Stimulated activated CD4-positive, alpha-beta T cell treated with anti-CD3 and anti-CD28 coated beads, Interleukin-15, amount 100 ng/mL, for 24 hours (primary cell): ENCODE data around the gene PATL2.
"Not testable (repeated sequence)": the region's sequence is repeated elsewhere in the genome, so short reads cannot be mapped to it uniquely, and the experiment has no call there.

Experiments used
- DNase-seq: peaks from one replicate; pipeline ENCODE4 v3.0.0-alpha.2; 2020

PATL2 gene

DNA sequence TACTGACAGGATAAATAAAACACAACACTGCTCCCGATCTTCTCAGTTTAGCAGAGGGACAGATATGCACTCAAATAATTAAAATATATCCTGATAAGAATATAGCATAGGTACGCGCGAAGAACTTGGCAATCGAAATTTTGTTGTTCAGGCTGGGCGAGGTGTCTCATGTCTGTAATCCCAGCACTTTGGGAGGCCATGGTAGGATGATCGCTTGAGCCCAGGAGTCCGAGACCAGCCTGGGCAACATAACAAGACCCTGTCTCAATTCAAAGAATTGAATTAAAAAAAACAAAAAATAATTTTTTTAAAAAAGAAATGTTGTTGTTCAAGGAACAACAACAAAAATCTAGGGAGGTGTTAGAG lies 7.8 kb upstream of the PATL2 start:
- no peak for DNase-seq

DNA sequence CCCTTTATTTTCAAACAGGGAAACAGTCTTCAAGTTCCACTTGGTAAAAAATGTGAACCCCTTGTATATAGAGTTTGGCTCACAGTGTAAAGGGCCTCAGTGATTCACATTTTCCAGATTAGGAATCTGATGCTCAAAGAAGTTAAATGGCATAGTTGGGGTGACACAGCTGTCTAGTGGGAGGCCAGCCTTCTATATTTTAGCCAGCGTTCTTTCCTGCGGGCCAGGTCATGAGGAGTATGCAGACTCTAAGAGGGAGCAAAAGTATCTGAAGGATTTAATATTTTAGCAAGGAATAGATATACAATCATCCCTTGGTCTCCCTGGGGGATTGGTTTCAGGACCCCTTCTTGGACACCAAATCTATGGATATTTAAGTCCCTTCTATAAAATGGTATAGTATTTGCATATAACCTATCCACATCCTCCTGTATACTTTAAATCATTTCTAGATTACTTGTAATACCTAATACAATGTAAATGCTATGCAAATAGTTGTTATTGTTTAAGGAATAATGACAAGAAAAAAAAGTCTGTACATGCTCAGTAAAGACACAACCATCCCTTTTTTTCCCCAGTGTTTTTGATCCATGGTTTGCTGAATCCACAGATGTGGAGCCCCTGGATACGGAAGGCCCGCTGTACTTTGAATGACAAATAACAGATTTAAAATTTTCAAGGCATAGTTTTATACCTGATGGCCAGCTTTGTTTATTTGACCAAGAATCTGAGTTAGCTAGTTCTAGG lies 7.2 kb upstream of the PATL2 start:
- DNase-seq, result no peak

DNA sequence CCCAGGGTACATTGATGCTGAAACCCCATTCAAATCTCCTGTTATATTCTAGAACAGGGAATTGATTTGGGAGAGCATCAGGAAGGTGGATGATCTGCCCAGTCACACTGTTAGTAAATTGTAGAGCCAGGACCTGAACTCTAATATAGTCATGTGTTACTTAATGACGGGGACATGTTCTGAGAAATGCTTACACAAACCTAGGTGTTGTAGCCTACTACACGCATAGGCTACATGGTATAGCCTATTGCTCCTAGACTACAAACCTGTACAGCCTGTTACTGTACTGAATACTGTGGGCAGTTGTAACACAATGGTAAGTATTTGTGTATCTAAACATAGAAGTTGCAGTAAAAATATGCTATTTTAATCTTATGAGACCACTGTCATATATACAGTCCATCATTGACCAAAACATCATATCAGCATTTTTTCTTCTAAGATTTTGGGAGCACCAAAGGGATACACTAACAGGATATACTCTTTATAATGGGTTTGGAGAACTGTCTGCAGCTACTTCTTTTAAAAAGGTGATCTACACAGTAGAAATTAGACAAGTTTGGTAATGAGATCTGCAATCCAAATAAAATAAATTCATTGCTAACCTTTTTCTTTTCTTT lies 6.0 kb upstream of the PATL2 start:
- no peak for DNase-seq

GRCh38 chr15:44715797-44716334 lies 4.7 kb upstream of the PATL2 start:
- no peak for DNase-seq

DNA sequence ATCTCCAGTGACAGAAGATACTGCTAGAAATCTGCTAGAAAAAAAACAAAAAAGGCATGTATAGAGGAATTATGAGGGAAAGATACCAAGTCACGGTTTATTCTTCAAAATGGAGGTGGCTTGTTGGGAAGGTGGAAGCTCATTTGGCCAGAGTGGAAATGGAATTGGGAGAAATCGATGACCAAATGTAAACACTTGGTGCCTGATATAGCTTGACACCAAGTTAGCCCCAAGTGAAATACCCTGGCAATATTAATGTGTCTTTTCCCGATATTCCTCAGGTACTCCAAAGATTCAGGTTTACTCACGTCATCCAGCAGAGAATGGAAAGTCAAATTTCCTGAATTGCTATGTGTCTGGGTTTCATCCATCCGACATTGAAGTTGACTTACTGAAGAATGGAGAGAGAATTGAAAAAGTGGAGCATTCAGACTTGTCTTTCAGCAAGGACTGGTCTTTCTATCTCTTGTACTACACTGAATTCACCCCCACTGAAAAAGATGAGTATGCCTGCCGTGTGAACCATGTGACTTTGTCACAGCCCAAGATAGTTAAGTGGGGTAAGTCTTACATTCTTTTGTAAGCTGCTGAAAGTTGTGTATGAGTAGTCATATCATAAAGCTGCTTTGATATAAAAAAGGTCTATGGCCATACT lies 4.1 kb upstream of the PATL2 start:
- DNase-seq, result no peak

DNA sequence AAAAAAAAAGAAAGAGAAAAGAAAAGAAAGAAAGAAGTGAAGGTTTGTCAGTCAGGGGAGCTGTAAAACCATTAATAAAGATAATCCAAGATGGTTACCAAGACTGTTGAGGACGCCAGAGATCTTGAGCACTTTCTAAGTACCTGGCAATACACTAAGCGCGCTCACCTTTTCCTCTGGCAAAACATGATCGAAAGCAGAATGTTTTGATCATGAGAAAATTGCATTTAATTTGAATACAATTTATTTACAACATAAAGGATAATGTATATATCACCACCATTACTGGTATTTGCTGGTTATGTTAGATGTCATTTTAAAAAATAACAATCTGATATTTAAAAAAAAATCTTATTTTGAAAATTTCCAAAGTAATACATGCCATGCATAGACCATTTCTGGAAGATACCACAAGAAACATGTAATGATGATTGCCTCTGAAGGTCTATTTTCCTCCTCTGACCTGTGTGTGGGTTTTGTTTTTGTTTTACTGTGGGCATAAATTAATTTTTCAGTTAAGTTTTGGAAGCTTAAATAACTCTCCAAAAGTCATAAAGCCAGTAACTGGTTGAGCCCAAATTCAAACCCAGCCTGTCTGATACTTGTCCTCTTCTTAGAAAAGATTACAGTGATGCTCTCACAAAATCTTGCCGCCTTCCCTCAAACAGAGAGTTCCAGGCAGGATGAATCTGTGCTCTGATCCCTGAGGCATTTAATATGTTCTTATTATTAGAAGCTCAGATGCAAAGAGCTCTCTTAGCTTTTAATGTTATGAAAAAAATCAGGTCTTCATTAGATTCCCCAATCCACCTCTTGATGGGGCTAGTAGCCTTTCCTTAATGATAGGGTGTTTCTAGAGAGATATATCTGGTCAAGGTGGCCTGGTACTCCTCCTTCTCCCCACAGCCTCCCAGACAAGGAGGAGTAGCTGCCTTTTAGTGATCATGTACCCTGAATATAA lies 2.2 kb upstream of the PATL2 start:
- no peak for DNase-seq

DNA sequence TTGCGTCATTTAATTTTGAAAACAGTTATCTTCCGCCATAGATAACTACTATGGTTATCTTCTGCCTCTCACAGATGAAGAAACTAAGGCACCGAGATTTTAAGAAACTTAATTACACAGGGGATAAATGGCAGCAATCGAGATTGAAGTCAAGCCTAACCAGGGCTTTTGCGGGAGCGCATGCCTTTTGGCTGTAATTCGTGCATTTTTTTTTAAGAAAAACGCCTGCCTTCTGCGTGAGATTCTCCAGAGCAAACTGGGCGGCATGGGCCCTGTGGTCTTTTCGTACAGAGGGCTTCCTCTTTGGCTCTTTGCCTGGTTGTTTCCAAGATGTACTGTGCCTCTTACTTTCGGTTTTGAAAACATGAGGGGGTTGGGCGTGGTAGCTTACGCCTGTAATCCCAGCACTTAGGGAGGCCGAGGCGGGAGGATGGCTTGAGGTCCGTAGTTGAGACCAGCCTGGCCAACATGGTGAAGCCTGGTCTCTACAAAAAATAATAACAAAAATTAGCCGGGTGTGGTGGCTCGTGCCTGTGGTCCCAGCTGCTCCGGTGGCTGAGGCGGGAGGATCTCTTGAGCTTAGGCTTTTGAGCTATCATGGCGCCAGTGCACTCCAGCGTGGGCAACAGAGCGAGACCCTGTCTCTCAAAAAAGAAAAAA lies 1.4 kb upstream of the PATL2 start:
- peak; percentile 77 for DNase-seq

- DNase-seq, result peak; percentile 72
Measured at GRCh38 chr15:44711743-44712345, 721 bp upstream of the PATL2 start.

DNA sequence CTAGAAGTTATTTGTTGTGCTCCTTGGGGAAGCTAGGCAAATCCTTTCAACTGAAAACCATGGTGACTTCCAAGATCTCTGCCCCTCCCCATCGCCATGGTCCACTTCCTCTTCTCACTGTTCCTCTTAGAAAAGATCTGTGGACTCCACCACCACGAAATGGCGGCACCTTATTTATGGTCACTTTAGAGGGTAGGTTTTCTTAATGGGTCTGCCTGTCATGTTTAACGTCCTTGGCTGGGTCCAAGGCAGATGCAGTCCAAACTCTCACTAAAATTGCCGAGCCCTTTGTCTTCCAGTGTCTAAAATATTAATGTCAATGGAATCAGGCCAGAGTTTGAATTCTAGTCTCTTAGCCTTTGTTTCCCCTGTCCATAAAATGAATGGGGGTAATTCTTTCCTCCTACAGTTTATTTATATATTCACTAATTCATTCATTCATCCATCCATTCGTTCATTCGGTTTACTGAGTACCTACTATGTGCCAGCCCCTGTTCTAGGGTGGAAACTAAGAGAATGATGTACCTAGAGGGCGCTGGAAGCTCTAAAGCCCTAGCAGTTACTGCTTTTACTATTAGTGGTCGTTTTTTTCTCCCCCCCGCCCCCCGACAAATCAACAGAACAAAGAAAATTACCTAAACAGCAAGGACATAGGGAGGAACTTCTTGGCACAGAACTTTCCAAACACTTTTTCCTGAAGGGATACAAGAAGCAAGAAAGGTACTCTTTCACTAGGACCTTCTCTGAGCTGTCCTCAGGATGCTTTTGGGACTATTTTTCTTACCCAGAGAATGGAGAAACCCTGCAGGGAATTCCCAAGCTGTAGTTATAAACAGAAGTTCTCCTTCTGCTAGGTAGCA lies 657 bp downstream of the PATL2 start:
- DNase-seq, result peak; percentile 60

DNA sequence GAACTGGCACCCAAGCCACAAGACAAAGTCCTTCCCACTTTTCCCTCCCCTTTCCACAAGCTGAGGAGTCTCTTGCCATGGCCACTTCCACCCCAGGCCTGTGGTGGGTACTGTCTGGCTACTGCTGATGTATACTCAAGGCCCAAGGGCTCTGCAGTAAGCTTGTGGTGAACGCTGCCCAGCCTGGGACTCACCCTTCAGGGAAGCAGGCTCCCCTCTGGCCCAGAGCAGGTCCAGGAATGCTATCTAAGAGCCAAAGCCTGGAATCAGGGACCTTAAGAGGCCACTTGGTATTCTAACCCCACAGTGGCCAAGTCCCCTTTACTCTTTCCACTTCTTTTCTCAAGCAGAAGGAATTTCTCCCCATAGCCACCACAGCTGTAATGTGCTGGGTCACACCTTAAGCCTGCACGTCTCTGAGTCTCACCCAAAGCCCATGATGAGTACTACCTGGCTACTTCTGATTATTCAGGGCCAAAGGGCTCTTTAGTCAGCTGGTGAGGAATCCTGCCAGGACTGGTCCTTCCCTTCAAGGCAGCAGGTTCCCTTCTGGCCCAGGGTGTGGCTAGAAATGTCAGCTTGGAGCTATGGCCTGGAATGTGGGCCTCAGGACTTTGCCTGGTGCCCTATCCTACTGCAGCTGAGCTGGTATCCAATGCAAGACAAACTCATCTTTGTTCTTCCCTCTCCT lies 4.0 kb downstream of the PATL2 start:
- no peak for DNase-seq

DNA sequence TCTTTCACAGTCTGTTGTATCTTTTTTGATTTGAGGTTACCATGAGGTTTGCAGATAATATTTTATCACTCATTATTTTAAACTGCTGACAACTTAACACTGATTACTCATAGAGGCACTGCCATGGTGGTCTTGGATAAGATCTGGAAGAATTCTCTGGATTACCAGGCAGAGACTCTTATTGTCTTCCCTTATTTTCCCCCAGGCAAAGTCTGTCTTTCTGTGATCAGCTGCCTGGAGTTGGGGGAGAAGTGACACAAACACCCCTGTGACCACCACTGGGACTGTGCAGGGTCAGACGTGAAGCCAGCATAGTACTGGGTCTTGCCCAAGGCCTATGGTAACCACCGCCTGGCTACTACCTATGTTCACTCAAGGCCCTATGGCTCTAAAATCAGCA lies 4.7 kb downstream of the PATL2 start:
- no peak for DNase-seq

DNA sequence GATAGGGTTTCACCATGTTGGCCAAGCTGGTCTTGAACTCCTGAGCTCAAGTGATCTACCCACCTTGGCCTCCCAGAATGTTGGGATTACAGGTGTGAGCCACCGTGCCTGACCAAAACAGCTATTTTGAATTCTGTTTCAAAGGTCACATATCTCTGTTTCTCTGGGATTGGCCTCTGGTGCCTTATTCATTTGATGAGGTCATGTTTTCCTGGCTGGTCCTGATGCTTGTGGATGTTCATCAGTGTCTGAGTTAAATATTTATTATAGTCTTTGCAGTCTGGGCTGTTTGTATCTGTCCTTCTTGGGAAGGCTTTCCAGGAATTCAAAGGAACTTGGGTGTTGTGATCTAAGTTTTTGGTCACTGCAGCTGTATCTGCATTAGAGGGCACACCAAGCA lies 5.1 kb downstream of the PATL2 start:
- DNase-seq, result no peak

- not testable (repeated sequence) for DNase-seq
Measured at GRCh38 chr15:44700676-44701075, 10.4 kb downstream of the PATL2 start.

GRCh38 chr15:44698641-44699040 lies 12.5 kb downstream of the PATL2 start:
- DNase-seq, result no peak

DNA sequence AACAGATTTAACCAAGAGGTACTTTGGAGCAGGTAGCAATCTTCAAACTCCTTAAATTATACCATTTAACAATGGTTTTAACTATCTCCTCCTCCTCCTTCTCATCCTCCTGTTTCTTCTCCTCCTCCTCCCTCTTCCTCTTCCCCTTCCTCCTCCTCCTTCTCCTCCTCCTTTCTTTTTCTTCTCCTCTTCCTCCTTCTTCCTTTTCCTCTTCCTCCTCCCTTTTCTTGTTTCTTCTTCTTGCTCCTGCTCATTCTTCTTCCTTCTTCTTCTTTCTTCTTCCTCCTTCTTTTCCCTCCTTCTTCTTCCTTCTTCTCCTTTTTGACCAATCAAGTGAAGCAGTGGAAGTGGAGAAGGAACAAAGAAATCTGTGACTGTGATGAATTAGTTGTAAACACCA lies 14.1 kb downstream of the PATL2 start:
- DNase-seq, result no peak

DNA sequence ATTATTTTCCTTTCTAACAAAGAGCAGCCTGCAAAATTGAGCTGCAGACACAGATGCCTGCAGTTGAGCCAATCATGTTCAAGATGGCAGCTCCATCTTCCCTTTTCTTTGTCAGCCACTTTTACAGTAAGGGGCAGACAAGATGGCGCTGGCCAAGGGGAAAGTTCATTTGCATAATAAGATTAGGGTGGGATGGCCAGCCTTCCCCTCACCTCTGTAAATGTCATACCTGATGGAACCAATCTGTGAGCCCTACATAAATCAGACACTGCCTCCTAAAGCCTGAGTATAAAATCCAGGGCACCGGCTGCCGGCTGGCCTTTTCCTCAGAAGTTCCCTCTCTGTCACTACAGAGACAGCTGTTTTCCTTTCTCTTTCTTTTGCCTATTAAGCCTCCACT lies 15.8 kb downstream of the PATL2 start:
- DNase-seq, result no peak

DNA sequence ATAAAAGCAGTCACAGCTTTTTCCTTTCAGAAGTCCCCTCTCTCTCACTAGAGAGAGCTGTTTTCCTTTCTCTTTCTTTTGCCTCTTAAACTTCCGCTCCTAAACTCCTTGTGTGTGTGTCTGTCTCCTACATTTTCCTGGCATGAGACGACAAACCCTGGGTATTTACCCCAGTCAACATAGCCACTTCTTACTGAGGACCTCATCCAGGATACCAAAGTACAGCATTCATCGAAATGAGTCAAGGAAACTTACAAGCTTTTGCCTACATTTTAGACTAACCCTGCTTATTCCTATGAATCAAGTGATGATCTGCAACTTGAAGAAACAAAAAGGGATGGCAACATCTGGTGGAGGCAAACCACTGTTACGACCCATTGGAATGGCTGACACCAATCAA lies 16.7 kb downstream of the PATL2 start:
- DNase-seq, result no peak

- DNase-seq, result no peak
Measured at GRCh38 chr15:44692659-44693058, 18.5 kb downstream of the PATL2 start.

DNA sequence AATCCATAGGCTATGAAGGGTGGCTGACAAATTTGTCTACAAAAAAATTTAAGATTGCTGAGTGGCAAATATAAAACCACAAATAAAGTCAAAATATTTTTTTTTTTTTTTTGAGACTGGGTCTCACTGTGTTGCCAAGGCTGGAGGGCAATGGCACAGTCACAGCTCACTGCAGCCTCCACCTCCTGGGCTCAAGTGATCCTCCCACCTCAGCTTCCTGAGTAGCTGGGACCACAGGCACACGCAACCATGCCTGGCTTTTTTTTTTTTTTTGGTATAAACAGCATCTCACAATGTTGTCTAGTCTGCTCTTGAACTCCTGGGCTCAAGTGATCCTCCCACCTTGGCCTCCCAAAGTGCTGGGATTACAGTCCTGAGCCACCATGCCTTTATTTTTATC lies 20.9 kb downstream of the PATL2 start:
- not testable (repeated sequence) for DNase-seq

DNA sequence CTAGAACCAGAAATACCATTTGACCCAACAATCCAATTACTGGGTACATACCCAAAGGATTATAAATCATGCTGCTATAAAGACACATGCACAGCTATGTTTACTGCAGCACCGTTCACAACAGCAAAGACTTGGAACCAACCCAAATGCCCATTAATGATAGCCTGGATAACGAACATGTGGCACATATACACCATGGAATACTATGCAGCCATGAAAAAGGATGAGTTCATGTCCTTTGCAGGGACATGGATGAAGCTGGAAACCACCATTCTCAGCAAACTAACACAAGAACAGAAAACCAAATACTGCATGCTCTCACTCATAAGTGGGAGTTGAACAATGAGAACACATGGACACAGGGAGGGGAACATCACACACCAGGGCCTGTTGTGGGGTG lies 21.8 kb downstream of the PATL2 start:
- DNase-seq, result not testable (repeated sequence)
